GM12878 (cell line): Measurements from ENCODE around the gene PLXND1. TPM values are rescaled to one million over a fixed set of nuclear protein-coding genes. Genes with fewer than 3 reads are reported as not detected.

Experiments used
- ATAC-seq: fragments of 200-7000 bp; cut with Tn5 transposase; 3 replicates; pipeline ENCODE4 v1.9.1; 2020; ENCODE audit warnings: mild to moderate bottlenecking, moderate library complexity
- BruUV-seq: library from RNA; stranded (reverse); fragments of 400-500 nt; replicated peaks from 2 replicates; lab custom pipeline; 2021; lab: Mats Ljungman, UMichigan
- CTCF ChIA-PET: fragments of 300-600 bp; sonication (Branson Sonifier 250); formaldehyde crosslinking; extraction: SDS; loops from one replicate; lab custom pipeline; 2021; ENCODE audit warnings: inconsistent platforms; lab: Yijun Ruan, JAX
- POLR2A ChIA-PET: fragments of 350-600 bp; formaldehyde crosslinking; extraction: SDS; loops from one replicate; lab custom pipeline; 2021; ENCODE audit warnings: inconsistent platforms; lab: Charles Lee
- RAD21 ChIA-PET: fragments of 300-600 bp; sonication (Branson Sonifier 250); formaldehyde crosslinking; loops from one replicate; lab custom pipeline; 2023; ENCODE audit warnings: antibody characterized with exemption; ENCODE audit not compliant: unreplicated experiment; lab: Charles Lee
- SMC1A ChIA-PET: fragments of 300-600 bp; sonication (Branson Sonifier 250); formaldehyde crosslinking; loops from one replicate; lab custom pipeline; 2023; ENCODE audit not compliant: unreplicated experiment, uncharacterized antibody; lab: Charles Lee
- DNase-seq: peaks from one replicate; pipeline ENCODE4 v3.0.0-alpha.2; 2011; ENCODE audit warnings: low read depth, low spot score
- FAIRE-seq: peaks from 3 replicates; lab custom pipeline; 2011; peaks lifted over from hg19 to GRCh38; lab: Jason Lieb, UNC
- H2AFZ ChIP-seq: 2 replicates; pipeline ENCODE4 v1.6.0; 2011; ENCODE audit warnings: low read depth, low read length, control low read depth; ENCODE audit not compliant: control insufficient read depth
- H3K27ac ChIP-seq: 2 replicates; pipeline ENCODE4 v1.5.1; 2011; ENCODE audit warnings: control low read depth; ENCODE audit not compliant: control insufficient read depth, insufficient read depth
- H3K27me3 ChIP-seq, 2 experiments: replicated peaks in 1 of 2; 2 replicates each; pipeline versions ENCODE4 v1.6.0 to v1.6.1; 2011; ENCODE audit warnings: low read length in 1 of 2; ENCODE audit not compliant: control insufficient read depth in 2 of 2, insufficient read depth in 2 of 2
- H3K36me3 ChIP-seq, 2 experiments: 2 replicates each; pipeline ENCODE4 v1.5.1; 2011; ENCODE audit warnings: low read length in 1 of 2; ENCODE audit not compliant: control insufficient read depth in 2 of 2, insufficient read depth in 2 of 2
- H3K4me1 ChIP-seq: 2 replicates; pipeline ENCODE4 v1.6.1; 2011; ENCODE audit warnings: mild to moderate bottlenecking, low read length, moderate library complexity, mixed read lengths; ENCODE audit not compliant: control insufficient read depth, insufficient read depth
- H3K4me2 ChIP-seq: 2 replicates; pipeline ENCODE4 v1.6.0; 2011; ENCODE audit warnings: control low read depth; ENCODE audit not compliant: control insufficient read depth, insufficient read depth
- H3K4me3 ChIP-seq: fragments of 200-600 bp; sonication (generic); 2 replicates; pipeline ENCODE4 v1.5.1; 2016
- H3K79me2 ChIP-seq: 2 replicates; pipeline ENCODE4 v1.6.0; 2011; ENCODE audit warnings: low read length; ENCODE audit not compliant: control insufficient read depth, insufficient read depth
- H3K9ac ChIP-seq: 2 replicates; pipeline ENCODE4 v1.8.0; 2011; ENCODE audit warnings: low read length, control low read depth, mixed read lengths; ENCODE audit not compliant: control insufficient read depth, insufficient read depth
- H3K9me3 ChIP-seq: replicated peaks from 3 replicates; pipeline ENCODE4 v1.5.1; 2011; ENCODE audit warnings: mild to moderate bottlenecking, low read length; ENCODE audit not compliant: control insufficient read depth, insufficient read depth
- H4K20me1 ChIP-seq: 2 replicates; pipeline ENCODE4 v1.6.0; 2011; ENCODE audit not compliant: control insufficient read depth, insufficient read depth
- ATF7 ChIP-seq: fragments of 450-650 bp; IDR thresholded peaks from 2 replicates; pipeline ENCODE4 v1.6.1; 2016; ENCODE audit warnings: low read depth, mild to moderate bottlenecking
- BCL3 ChIP-seq: IDR thresholded peaks from 2 replicates; pipeline ENCODE4 v1.6.1; 2011; ENCODE audit warnings: borderline replicate concordance, low read depth, mild to moderate bottlenecking, moderate library complexity, low read length; ENCODE audit not compliant: insufficient read depth, poor library complexity, severe bottlenecking
- CHD2 ChIP-seq: IDR thresholded peaks from 2 replicates; pipeline ENCODE4 v1.6.1; 2011; ENCODE audit warnings: low read depth, low read length, improper control_type of control experiment, borderline replicate concordance
- GATAD2B ChIP-seq: fragments of 450-650 bp; conservative IDR thresholded peaks from 2 replicates; pipeline ENCODE4 v1.6.1; 2017; ENCODE audit warnings: low read depth, mild to moderate bottlenecking, moderate library complexity
- IRF4 ChIP-seq: IDR thresholded peaks from 2 replicates; pipeline ENCODE4 v1.6.1; 2011; ENCODE audit warnings: low read depth, low read length
- IRF5 ChIP-seq: fragments of 450-650 bp; IDR thresholded peaks from 2 replicates; pipeline ENCODE4 v1.6.1; 2017; ENCODE audit warnings: borderline replicate concordance
- JUND ChIP-seq: IDR thresholded peaks from 2 replicates; pipeline ENCODE4 v1.6.1; 2012; ENCODE audit warnings: low read depth, mild to moderate bottlenecking, low read length, improper control_type of control experiment, moderate library complexity
- KLF5 ChIP-seq: fragments of 450-650 bp; IDR thresholded peaks from 2 replicates; pipeline ENCODE4 v1.6.1; 2014; ENCODE audit warnings: mild to moderate bottlenecking; ENCODE audit not compliant: partially characterized antibody
- MAX ChIP-seq: IDR thresholded peaks from 2 replicates; pipeline ENCODE4 v1.6.1; 2012; ENCODE audit warnings: low read depth, low read length, improper control_type of control experiment
- RBBP5 ChIP-seq: fragments of 200-600 bp; sonication (generic); conservative IDR thresholded peaks from 2 replicates; pipeline ENCODE4 v1.6.1; 2016
- SIN3A ChIP-seq: IDR thresholded peaks from 2 replicates; pipeline ENCODE4 v1.6.1; 2012; ENCODE audit warnings: low read depth, low read length, improper control_type of control experiment
- STAT3 ChIP-seq: IDR thresholded peaks from 2 replicates; pipeline ENCODE4 v1.6.1; 2011; ENCODE audit warnings: low read depth, low read length, improper control_type of control experiment
- WGBS: methylation state at CpG from one replicate; pipeline ENCODE4 v1.1.6; 2016; ENCODE audit warnings: low lambda C conversion rate; ENCODE audit not compliant: insufficient replicate concordance, insufficient coverage; ENCODE audit errors: missing lambda C conversion rate; 5-methylcytosine and 5-hydroxymethylcytosine counted together
- in situ Hi-C: fragments of 300-500 bp; cut with MboI; formaldehyde crosslinking; loops from 9 replicates; pipeline ENCODE4 v1.14.3; 2018; ENCODE audit warnings: mixed read lengths
- intact Hi-C: fragments of 100-400 bp; cut with micrococcal nuclease; formaldehyde crosslinking; loops from one replicate; pipeline ENCODE4 v1.14.2; 2022; ENCODE audit not compliant: unreplicated experiment
- polyA plus RNA-seq, 11 experiments: library from polyadenylated mRNA; depleted of rRNA in 4 of 11; unstranded in 6 of 11; stranded (reverse) in 5 of 11; fragments of >200 nt; fragmentation: Nextera tagmentation in 4 of 11; fragmentation: Illumina TruSeq in 1 of 11; extraction: Ambion mirVana in 4 of 11; extraction: Trizol in 1 of 11; gene quantifications; 1 replicate in 1 of 11; 2 replicates in 10 of 11; pipeline versions ENCODE4 v1.2.1 to v1.2.3, GENCODE V29; 2011 to 2016; ENCODE audit warnings: inconsistent platforms in 2 of 11, missing spikeins in 2 of 11, low read depth in 1 of 11
- total RNA-seq, 4 experiments: library from RNA; depleted of rRNA in 3 of 4; stranded (reverse); fragments of >200 nt in 3 of 4; fragmentation: Illumina TruSeq in 1 of 4; extraction: Trizol in 1 of 4; gene quantifications; 2 replicates each; pipeline versions ENCODE4 v1.2.1 to v1.2.3, GENCODE V29; 2013 to 2021

Gene PLXND1
- total and polyA plus RNA-seq, 10 of the 15 experiments (the other 5 are each of a cell fraction or from before 2014, with no cell fraction given), result 0.01 to 2.3 (median 0.72) TPM; not detected in 7

- 49% methylated on average over 16 of the region's 16 CpGs for WGBS
- FAIRE-seq, result no peak
- BruUV-seq, result no TSS peak
- no peak overlapping the region for H3K4me3 ChIP-seq
- no peak overlapping the region for H3K9ac ChIP-seq
- no peak overlapping the region for H3K4me2 ChIP-seq
- H3K79me2 ChIP-seq, result no peaks in the 10 kb centered on the region
- ChIA-PET POLR2A (no interaction called here), RAD21 (interaction anchor here (0.9 kb wide), 1 partner anchor 43 kb away, joined by 3 read pairs; no protein-coding TSS in a partner anchor), SMC1A (no interaction called here), CTCF (interaction anchor here (0.9 kb wide), 1 partner anchor 94 kb away, joined by 3 read pairs; no protein-coding TSS in a partner anchor)
- no peaks in the 10 kb centered on the region for H3K9me3 ChIP-seq
- no peaks in the 10 kb centered on the region for H4K20me1 ChIP-seq
- no peak for DNase-seq
- intact Hi-C loops, result no loop called here
- no peaks in the 10 kb centered on the region; a peak in 1 of 4 replicates for H3K27me3 ChIP-seq
- no peak overlapping the region for H2AFZ ChIP-seq
- ATAC-seq, result no peak
- in situ Hi-C loops, result no loop called here
- H3K4me1 ChIP-seq, result no peaks in the 10 kb centered on the region
- no peak overlapping the region for H3K27ac ChIP-seq
- TF ChIP-seq BCL3 (no peak), GATAD2B (no peak), STAT3 (no peak), JUND (no peak), SIN3A (no peak), ATF7 (no peak), KLF5 (no peak), MAX (no peak), CHD2 (no peak), RBBP5 (no peak), IRF4 (no peak), IRF5 (no peak)
- TF ChIP-seq, all 136 proteins: peak for 0
- no peaks in the 10 kb centered on the region for H3K36me3 ChIP-seq
Measured at GRCh38 chr3:129533406-129533805, 73.1 kb downstream of the PLXND1 start.
